ENCODE data around the gene MLF2. TPM values are rescaled to one million over a fixed set of nuclear protein-coding genes. Genes with fewer than 3 reads are reported as not detected.
A peak's percentile ranks its signal among the peaks of the same experiment; 100 is the strongest.

The MLF2 gene
- total and polyA plus RNA-seq, 2 of the 13 experiments (the other 11 are each of a cell fraction or from before 2014, with no cell fraction given), result 88.1 to 167 TPM

DNA sequence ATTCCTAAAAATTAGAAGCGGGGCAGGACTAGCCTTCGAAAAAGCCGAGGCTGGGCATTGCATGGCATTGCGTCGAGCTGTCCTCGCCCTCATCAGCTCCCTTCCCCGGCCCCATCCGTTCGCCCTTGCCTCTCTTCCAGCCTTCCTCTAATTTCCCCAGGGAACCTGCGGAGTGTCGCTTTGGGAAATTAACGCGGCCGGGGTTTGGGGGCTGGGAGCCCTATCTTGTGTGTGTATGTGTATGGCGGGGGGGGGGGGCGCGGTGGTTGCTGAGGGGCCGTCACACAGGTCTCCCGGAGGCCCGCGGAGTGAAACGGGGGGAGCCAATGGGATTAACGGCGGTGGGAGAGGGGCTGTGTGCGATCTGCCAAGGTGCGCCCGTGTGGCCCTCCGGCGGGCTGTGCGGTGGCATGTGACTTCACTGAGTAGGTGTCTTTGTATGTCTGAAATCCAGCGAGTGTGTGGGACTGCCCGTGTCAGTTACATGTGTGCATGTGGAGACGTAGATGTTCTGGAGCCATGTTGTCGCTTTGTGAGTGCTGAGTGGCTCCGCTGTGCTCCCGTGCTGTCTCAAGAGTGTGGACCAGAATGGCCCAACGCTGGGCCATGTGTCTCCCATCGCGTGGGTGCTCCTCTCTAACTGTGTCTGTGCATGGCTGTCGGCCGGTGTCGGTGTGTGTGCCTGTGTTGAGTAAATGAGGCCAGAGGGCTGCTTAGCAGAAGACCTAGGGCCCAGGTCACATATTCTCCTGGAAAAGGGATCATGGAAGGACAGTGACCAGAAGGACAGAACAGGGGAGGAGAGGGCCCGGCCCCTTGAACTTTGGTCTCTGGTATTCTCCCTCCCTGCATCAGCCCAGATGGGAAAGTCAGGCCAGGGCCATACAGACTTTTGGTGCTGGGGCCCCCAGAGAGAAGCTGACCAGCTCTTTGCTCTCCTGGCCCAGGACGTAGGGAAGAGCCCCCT is 14.7 kb upstream of the MLF2 start (continued):
- TF ChIP-seq NCOA1 (CRISPR knock-in tag; IDR thresholded peaks at IDR 0.05), result 0 out of 2 replicates have a peak, but pooled peaks have one; percentile 56
- TF ChIP-seq ZMYM3 (CRISPR knock-in tag; IDR thresholded peaks at IDR 0.05), result no peak
- TF ChIP-seq KLF13 (CRISPR knock-in tag; IDR thresholded peaks at IDR 0.05), result no peak
- no peak for TF ChIP-seq ZNF10 (CRISPR knock-in tag; IDR thresholded peaks at IDR 0.05; ENCODE audit: borderline replicate concordance, low read depth)
- no peak for TF ChIP-seq ZNF468 (CRISPR knock-in tag; IDR thresholded peaks at IDR 0.05)
- 0 out of 2 replicates have a peak, but pooled peaks have one; percentile 51 for TF ChIP-seq ZNF350 (CRISPR knock-in tag; IDR thresholded peaks at IDR 0.05; ENCODE audit: borderline replicate concordance, low read depth)
- TF ChIP-seq RXRB (CRISPR knock-in tag; IDR thresholded peaks at IDR 0.05; ENCODE audit: borderline replicate concordance), result peak; percentile 91
- TF ChIP-seq SETDB1 (CRISPR knock-in tag; IDR thresholded peaks at IDR 0.05; ENCODE audit: borderline replicate concordance), result no peak
- no peak for TF ChIP-seq ZNF644 (CRISPR knock-in tag; IDR thresholded peaks at IDR 0.05; ENCODE audit: low read depth)
- TF ChIP-seq, protein P1, sequence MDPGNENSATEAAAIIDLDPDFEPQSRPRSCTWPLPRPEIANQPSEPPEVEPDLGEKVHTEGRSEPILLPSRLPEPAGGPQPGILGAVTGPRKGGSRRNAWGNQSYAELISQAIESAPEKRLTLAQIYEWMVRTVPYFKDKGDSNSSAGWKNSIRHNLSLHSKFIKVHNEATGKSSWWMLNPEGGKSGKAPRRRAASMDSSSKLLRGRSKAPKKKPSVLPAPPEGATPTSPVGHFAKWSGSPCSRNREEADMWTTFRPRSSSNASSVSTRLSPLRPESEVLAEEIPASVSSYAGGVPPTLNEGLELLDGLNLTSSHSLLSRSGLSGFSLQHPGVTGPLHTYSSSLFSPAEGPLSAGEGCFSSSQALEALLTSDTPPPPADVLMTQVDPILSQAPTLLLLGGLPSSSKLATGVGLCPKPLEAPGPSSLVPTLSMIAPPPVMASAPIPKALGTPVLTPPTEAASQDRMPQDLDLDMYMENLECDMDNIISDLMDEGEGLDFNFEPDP (CRISPR knock-in tag; conservative IDR thresholded peaks at IDR 0.05), result no peak
- no peak for TF ChIP-seq NFIB (CRISPR knock-in tag; IDR thresholded peaks at IDR 0.05; ENCODE audit: borderline replicate concordance)
- TF ChIP-seq DNMT1 (CRISPR knock-in tag; IDR thresholded peaks at IDR 0.05), result no peak
- no peak; the same call in 1 of the 2 replicates for TF ChIP-seq ZNF501 (CRISPR knock-in tag; IDR thresholded peaks at IDR 0.05)
- no peak for TF ChIP-seq PHF5A (CRISPR knock-in tag; IDR thresholded peaks at IDR 0.05; ENCODE audit: low read depth, unreplicated experiment)
- TF ChIP-seq, protein P2, sequence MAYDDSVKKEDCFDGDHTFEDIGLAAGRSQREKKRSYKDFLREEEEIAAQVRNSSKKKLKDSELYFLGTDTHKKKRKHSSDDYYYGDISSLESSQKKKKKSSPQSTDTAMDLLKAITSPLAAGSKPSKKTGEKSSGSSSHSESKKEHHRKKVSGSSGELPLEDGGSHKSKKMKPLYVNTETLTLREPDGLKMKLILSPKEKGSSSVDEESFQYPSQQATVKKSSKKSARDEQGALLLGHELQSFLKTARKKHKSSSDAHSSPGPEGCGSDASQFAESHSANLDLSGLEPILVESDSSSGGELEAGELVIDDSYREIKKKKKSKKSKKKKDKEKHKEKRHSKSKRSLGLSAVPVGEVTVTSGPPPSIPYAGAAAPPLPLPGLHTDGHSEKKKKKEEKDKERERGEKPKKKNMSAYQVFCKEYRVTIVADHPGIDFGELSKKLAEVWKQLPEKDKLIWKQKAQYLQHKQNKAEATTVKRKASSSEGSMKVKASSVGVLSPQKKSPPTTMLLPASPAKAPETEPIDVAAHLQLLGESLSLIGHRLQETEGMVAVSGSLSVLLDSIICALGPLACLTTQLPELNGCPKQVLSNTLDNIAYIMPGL (CRISPR knock-in tag; IDR thresholded peaks at IDR 0.05; ENCODE audit: borderline replicate concordance in 1 of 2, low read depth in 1 of 2), result peak in 1 of 2 experiments; percentile 28; a peak in 3 of 4 replicates
- TF ChIP-seq STAT5B (CRISPR knock-in tag; IDR thresholded peaks at IDR 0.05), result no peak
- TF ChIP-seq ZNF264 (CRISPR knock-in tag; IDR thresholded peaks at IDR 0.05), result 0 out of 2 replicates have a peak, but pooled peaks have one; percentile 45
- TF ChIP-seq ZNF607 (CRISPR knock-in tag; IDR thresholded peaks at IDR 0.05; ENCODE audit: borderline replicate concordance), result no peak; the same call in 1 of the 2 replicates
- TF ChIP-seq KAT7 (CRISPR knock-in tag; IDR thresholded peaks at IDR 0.05; ENCODE audit: borderline replicate concordance), result no peak
- TF ChIP-seq CEBPG (CRISPR knock-in tag; IDR thresholded peaks at IDR 0.05), result no peak
- TF ChIP-seq SALL2 (CRISPR knock-in tag; IDR thresholded peaks at IDR 0.05), result no peak
- TF ChIP-seq ERF (CRISPR knock-in tag; IDR thresholded peaks at IDR 0.05), result no peak; the same call in 1 of the 2 replicates
- TF ChIP-seq, protein P3, sequence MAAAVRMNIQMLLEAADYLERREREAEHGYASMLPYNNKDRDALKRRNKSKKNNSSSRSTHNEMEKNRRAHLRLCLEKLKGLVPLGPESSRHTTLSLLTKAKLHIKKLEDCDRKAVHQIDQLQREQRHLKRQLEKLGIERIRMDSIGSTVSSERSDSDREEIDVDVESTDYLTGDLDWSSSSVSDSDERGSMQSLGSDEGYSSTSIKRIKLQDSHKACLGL (CRISPR knock-in tag; IDR thresholded peaks at IDR 0.05), result no peak; the same call in 1 of the 2 replicates
- TF ChIP-seq NFYC (CRISPR knock-in tag; IDR thresholded peaks at IDR 0.05), result no peak
